ENCODE results near the gene RNF31.

RNF31 gene

DNA sequence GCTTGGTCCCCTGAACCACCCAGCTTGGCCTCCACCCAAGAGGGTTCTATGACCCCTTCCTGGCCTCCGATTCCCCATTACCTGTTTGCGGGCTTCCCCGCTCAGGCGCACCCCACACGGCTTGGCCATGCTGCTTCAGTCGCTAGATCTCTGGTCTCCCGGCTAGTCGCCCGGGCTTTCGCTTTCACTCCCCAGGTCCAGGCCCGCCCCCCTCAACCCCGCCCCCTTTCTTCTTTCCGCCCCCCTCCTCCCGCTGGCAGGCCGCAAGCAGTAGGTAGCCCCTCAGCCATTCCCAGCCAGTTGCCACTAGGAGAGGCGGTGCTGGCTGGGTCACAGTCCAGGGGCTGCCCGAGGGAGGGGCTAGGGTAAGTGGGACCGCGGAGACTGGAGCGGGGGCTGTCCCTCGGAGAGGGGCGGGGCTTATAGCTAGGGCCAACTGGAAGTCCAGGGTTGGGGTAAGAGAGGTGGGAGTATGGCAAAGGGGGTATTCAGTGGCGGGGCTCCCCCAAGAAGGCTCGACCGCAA lies 783 bp upstream of the RNF31 start, which contains the start of gene PSME2:
TSS of gene PSME2 (minus strand) at position 158 of the 525 bp plus-strand sequence. CDS start at position 129, 29 bp downstream.
- DNase-seq (ENCODE audit: low read depth) = peak; percentile 99
- TF ChIP-seq, protein P1, sequence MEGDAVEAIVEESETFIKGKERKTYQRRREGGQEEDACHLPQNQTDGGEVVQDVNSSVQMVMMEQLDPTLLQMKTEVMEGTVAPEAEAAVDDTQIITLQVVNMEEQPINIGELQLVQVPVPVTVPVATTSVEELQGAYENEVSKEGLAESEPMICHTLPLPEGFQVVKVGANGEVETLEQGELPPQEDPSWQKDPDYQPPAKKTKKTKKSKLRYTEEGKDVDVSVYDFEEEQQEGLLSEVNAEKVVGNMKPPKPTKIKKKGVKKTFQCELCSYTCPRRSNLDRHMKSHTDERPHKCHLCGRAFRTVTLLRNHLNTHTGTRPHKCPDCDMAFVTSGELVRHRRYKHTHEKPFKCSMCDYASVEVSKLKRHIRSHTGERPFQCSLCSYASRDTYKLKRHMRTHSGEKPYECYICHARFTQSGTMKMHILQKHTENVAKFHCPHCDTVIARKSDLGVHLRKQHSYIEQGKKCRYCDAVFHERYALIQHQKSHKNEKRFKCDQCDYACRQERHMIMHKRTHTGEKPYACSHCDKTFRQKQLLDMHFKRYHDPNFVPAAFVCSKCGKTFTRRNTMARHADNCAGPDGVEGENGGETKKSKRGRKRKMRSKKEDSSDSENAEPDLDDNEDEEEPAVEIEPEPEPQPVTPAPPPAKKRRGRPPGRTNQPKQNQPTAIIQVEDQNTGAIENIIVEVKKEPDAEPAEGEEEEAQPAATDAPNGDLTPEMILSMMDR (conservative IDR thresholded peaks at IDR 0.05; ENCODE audit: low read depth, low read length) = no peak
- H3K4me3 ChIP-seq (ENCODE audit: low read depth, low read length) = peak within 1 kb of the TSS; percentile 87

DNA sequence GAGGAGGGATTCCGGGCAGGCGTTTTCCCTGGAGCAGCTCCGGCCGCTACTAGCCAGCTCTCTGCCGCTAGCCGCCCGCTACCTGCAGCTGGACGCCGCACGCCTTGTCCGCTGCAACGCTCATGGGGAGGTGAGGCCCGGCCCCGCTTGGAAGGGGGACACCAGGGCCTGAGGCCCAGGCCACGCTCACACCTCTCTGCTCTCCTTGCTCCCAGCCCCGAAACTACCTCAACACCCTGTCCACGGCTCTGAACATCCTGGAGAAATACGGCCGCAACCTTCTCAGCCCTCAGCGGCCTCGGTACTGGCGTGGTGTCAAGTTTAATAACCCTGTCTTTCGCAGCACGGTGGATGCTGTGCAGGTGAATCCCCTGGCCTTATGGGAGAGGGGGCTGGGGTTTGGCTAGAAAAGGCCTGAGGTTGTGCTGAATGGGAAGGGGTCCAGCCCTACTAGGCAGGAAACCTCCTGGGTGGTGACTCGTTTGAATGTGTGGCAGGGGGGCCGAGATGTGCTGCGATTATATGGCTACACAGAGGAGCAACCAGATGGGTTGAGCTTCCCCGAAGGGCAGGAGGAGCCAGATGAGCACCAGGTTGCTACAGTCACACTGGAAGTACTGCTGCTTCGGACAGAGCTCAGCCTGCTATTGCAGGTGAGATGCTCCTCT lies 597 bp downstream of the RNF31 start:
- H3K4me3 ChIP-seq (ENCODE audit: low read depth, low read length) = peak overlapping the region; percentile 87
- peak; percentile 13 for DNase-seq (ENCODE audit: low read depth)
- TF ChIP-seq, protein P1 (conservative IDR thresholded peaks at IDR 0.05; ENCODE audit: low read depth, low read length) = no peak

DNA sequence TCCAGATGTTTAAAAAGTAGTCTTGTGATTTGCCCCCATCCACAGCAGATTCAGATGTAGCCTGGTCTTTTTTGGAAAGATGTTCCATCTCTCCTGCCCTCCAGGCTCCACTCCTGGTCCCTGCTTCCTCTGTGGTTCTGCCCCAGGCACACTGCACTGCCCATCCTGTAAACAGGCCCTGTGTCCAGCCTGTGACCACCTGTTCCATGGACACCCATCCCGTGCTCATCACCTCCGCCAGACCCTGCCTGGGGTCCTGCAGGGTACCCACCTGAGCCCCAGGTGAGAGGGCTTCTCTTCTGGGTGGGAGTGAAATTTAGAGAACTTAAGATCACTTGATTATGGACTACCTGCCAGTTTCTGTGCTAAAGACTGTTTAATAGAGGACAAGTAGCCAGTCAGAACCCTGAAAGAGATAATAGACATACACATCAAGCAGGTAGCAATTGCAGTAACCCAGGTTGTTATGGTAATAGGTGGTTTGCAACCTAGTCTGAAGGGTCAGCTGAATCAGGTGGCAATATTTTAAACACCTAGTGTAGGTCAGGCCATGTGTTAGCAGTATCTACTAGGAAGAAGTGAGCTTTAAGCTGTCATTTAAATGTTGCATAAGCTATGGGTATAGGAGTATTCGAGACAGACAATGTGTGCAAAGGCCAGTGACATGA lies 2.1 kb downstream of the RNF31 start:
- no peak for DNase-seq (ENCODE audit: low read depth)
- no peak overlapping the region for H3K4me3 ChIP-seq (ENCODE audit: low read depth, low read length)
- TF ChIP-seq, protein P1 (conservative IDR thresholded peaks at IDR 0.05; ENCODE audit: low read depth, low read length) = no peak

DNA sequence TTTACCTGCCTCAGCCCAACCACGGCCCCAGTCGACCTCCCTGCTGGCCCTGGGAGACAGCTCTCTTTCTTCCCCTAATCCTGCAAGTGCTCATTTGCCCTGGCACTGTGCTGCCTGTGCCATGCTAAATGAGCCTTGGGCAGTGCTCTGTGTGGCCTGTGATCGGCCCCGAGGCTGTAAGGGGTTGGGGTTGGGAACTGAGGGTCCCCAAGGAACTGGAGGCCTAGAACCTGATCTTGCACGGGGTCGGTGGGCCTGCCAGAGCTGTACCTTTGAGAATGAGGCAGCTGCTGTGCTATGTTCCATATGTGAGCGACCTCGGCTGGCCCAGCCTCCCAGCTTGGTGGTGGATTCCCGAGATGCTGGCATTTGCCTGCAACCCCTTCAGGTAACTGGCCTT lies 2.8 kb downstream of the RNF31 start:
- no peak for DNase-seq (ENCODE audit: low read depth)
- no peak overlapping the region for H3K4me3 ChIP-seq (ENCODE audit: low read depth, low read length)
- TF ChIP-seq, protein P1 (conservative IDR thresholded peaks at IDR 0.05; ENCODE audit: low read depth, low read length) = no peak

DNA sequence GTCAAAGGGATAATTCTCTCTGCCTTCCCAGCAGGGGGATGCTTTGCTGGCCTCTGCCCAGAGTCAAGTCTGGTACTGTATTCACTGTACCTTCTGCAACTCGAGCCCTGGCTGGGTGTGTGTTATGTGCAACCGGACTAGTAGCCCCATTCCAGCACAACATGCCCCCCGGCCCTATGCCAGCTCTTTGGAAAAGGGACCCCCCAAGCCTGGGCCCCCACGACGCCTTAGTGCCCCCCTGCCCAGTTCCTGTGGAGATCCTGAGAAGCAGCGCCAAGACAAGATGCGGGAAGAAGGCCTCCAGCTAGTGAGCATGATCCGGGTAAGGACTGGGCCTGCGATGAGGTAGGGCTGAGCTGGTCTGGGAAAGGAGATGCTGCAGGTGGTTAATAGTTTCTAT lies 3.3 kb downstream of the RNF31 start:
- no peak overlapping the region for H3K4me3 ChIP-seq (ENCODE audit: low read depth, low read length)
- TF ChIP-seq, protein P1 (conservative IDR thresholded peaks at IDR 0.05; ENCODE audit: low read depth, low read length) = no peak
- no peak for DNase-seq (ENCODE audit: low read depth)

DNA sequence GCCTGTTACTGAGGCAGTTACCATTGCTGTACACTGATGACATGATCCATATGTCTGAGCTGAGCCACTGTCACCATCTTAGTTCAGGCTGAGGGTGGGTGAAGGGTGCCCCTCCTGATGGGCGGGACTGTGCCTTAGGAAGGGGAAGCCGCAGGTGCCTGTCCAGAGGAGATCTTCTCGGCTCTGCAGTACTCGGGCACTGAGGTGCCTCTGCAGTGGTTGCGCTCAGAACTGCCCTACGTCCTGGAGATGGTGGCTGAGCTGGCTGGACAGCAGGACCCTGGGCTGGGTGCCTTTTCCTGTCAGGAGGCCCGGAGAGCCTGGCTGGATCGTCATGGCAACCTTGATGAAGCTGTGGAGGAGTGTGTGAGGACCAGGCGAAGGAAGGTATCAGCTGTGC lies 3.7 kb downstream of the RNF31 start:
- TF ChIP-seq, protein P1 (conservative IDR thresholded peaks at IDR 0.05; ENCODE audit: low read depth, low read length) = no peak

More for the DNA sequence above, 3.7 kb downstream of the RNF31 start:
- DNase-seq (ENCODE audit: low read depth) = no peak
- no peak overlapping the region for H3K4me3 ChIP-seq (ENCODE audit: low read depth, low read length)

Measured in choroid plexus epithelial cell (primary cell).